Activated T-cell treated with anti-CD3 and anti-CD28 coated beads, Interleukin-2, amount 50 U/mL, for 72 hours (primary cell): ENCODE data around the gene ITGA5. TPM values are rescaled to one million over a fixed set of nuclear protein-coding genes. Genes with fewer than 3 reads are reported as not detected.

Experiments used
- ATAC-seq, 2 donors: fragments of 150-1000 bp; cut with Tn5 transposase; replicated peaks in 1 of 2; 2 replicates each; pipeline ENCODE4 v1.10.0; 2021; ENCODE audit warnings: moderate library complexity in 2 of 2, mild to moderate bottlenecking in 1 of 2
- DNase-seq, 2 donors: peaks; one replicate each; pipeline ENCODE4 v3.0.0; 2021 to 2022; ENCODE audit warnings: mixed read lengths in 1 of 2
- H3K27ac Mint-ChIP-seq: one replicate; pipeline ENCODE4 v1.8.0; 2022; ENCODE audit warnings: mild to moderate bottlenecking, moderate library complexity, mixed read lengths
- H3K27me3 Mint-ChIP-seq: one replicate; pipeline ENCODE4 v1.8.0; 2022; ENCODE audit warnings: low read depth, mixed read lengths
- H3K36me3 Mint-ChIP-seq, 2 donors: one replicate each; pipeline ENCODE4 v1.8.0; 2022; ENCODE audit warnings: mixed read lengths in 2 of 2, mild to moderate bottlenecking in 1 of 2; ENCODE audit not compliant: insufficient read depth in 2 of 2
- H3K4me1 Mint-ChIP-seq: one replicate; pipeline ENCODE4 v1.8.0; 2022; ENCODE audit warnings: low read depth, mixed read lengths
- H3K4me3 Mint-ChIP-seq, 2 donors: one replicate each; pipeline ENCODE4 v1.8.0; 2022; ENCODE audit warnings: mild to moderate bottlenecking in 2 of 2, mixed read lengths in 2 of 2, moderate library complexity in 2 of 2
- H3K9me3 Mint-ChIP-seq, 2 donors: one replicate each; pipeline ENCODE4 v1.8.0; 2022; ENCODE audit warnings: mixed read lengths in 2 of 2
- total RNA-seq, 2 donors: library from RNA; stranded (reverse); gene quantifications; one replicate each; pipeline ENCODE4 v1.2.3, GENCODE V29; 2022

The ITGA5 gene
- total RNA-seq, 2 donors from 2014 or later = 20.6 to 27.4 TPM

GRCh38 chr12:54398218-54398617 is 20.8 kb downstream of the ITGA5 start:
- H3K36me3 Mint-ChIP-seq = peaks cover 11 to 12% of the 10 kb centered on the region in 2 donors
- H3K4me1 Mint-ChIP-seq = peaks cover 19% of the 10 kb centered on the region
- no peaks in the 10 kb centered on the region for H3K27me3 Mint-ChIP-seq
- no peaks in the 10 kb centered on the region for H3K9me3 Mint-ChIP-seq
- ATAC-seq = no peak
- H3K4me3 Mint-ChIP-seq = no peak overlapping the region
- H3K27ac Mint-ChIP-seq = no peak overlapping the region
- no peak for DNase-seq

- Mint-ChIP-seq H3K9me3 (no peaks in the 10 kb centered on the region), H3K4me3 (no peak overlapping the region), H3K27me3 (no peaks in the 10 kb centered on the region), H3K36me3 (peaks cover 11 to 12% of the 10 kb centered on the region in 2 donors), H3K4me1 (peaks cover 26% of the 10 kb centered on the region), H3K27ac (no peak overlapping the region)
- ATAC-seq (peak in 1 of 2 donors; percentile 35), DNase-seq (no peak)
These were observed 21.9 kb downstream of the ITGA5 start for GRCh38 chr12:54397157-54397556.

GRCh38 chr12:54395545-54395944 is 23.5 kb downstream of the ITGA5 start:
- ATAC-seq (no peak), DNase-seq (no peak)
- Mint-ChIP-seq H3K4me1 (peaks cover 36% of the 10 kb centered on the region), H3K27ac (no peak overlapping the region), H3K4me3 (no peak overlapping the region), H3K9me3 (no peaks in the 10 kb centered on the region), H3K36me3 (peaks cover 11 to 14% of the 10 kb centered on the region in 2 donors), H3K27me3 (no peaks in the 10 kb centered on the region)

- Mint-ChIP-seq H3K4me1 (peaks cover 36% of the 10 kb centered on the region), H3K27ac (no peak overlapping the region), H3K9me3 (no peaks in the 10 kb centered on the region), H3K4me3 (no peak overlapping the region), H3K27me3 (no peaks in the 10 kb centered on the region), H3K36me3 (peaks cover 11 to 14% of the 10 kb centered on the region in 2 donors)
- ATAC-seq (no peak), DNase-seq (no peak)
These were observed 24.1 kb downstream of the ITGA5 start for GRCh38 chr12:54394986-54395385.

- ATAC-seq = no peak
- H3K4me1 Mint-ChIP-seq = peaks cover 34% of the 10 kb centered on the region
- no peaks in the 10 kb centered on the region for H3K27me3 Mint-ChIP-seq
- peaks cover 11 to 13% of the 10 kb centered on the region in 2 donors for H3K36me3 Mint-ChIP-seq
- H3K9me3 Mint-ChIP-seq = no peaks in the 10 kb centered on the region
- DNase-seq = peak; percentile 45 to 48
- H3K27ac Mint-ChIP-seq = no peak overlapping the region
- no peak overlapping the region for H3K4me3 Mint-ChIP-seq
These were observed 24.8 kb downstream of the ITGA5 start for GRCh38 chr12:54394281-54394719.

GRCh38 chr12:54393743-54394142 is 25.3 kb downstream of the ITGA5 start:
- H3K4me3 Mint-ChIP-seq = no peak overlapping the region
- H3K4me1 Mint-ChIP-seq = peaks cover 31% of the 10 kb centered on the region
- ATAC-seq (no peak), DNase-seq (no peak)
- H3K27ac Mint-ChIP-seq = no peak overlapping the region
- H3K36me3 Mint-ChIP-seq = peaks cover 9 to 11% of the 10 kb centered on the region in 2 donors
- H3K27me3 Mint-ChIP-seq = no peaks in the 10 kb centered on the region
- no peaks in the 10 kb centered on the region for H3K9me3 Mint-ChIP-seq

GRCh38 chr12:54393207-54393609 is 25.9 kb downstream of the ITGA5 start:
- ATAC-seq (no peak), DNase-seq (no peak)
- H3K36me3 Mint-ChIP-seq = peaks cover 8% of the 10 kb centered on the region in 2 donors
- no peak overlapping the region for H3K4me3 Mint-ChIP-seq
- H3K27ac Mint-ChIP-seq = no peak overlapping the region
- no peaks in the 10 kb centered on the region for H3K27me3 Mint-ChIP-seq
- H3K9me3 Mint-ChIP-seq = no peaks in the 10 kb centered on the region
- peaks cover 31% of the 10 kb centered on the region for H3K4me1 Mint-ChIP-seq

GRCh38 chr12:54392485-54393206 is 26.4 kb downstream of the ITGA5 start:
- Mint-ChIP-seq H3K27me3 (no peaks in the 10 kb centered on the region), H3K36me3 (peaks cover 5% of the 10 kb centered on the region in 2 donors), H3K27ac (no peak overlapping the region), H3K9me3 (no peaks in the 10 kb centered on the region), H3K4me1 (peaks cover 31% of the 10 kb centered on the region), H3K4me3 (peak overlapping the region; percentile 15 to 83)
- ATAC-seq = no peak
- no peak for DNase-seq

- DNase-seq (peak; percentile 80 to 85), ATAC-seq (peak; percentile 89)
- Mint-ChIP-seq H3K36me3 (peaks cover 0 to 2% of the 10 kb centered on the region in 2 donors), H3K27me3 (no peaks in the 10 kb centered on the region), H3K9me3 (no peaks in the 10 kb centered on the region), H3K4me3 (peak overlapping the region; percentile 76 to 83), H3K27ac (no peak overlapping the region), H3K4me1 (peaks cover 36% of the 10 kb centered on the region)
These were observed 28.2 kb downstream of the ITGA5 start for GRCh38 chr12:54390668-54391551.

- Mint-ChIP-seq H3K4me1 (peaks cover 36% of the 10 kb centered on the region), H3K27ac (no peak overlapping the region), H3K27me3 (no peaks in the 10 kb centered on the region), H3K9me3 (no peaks in the 10 kb centered on the region), H3K4me3 (peak overlapping the region; percentile 23), H3K36me3 (peaks cover 0 to 2% of the 10 kb centered on the region in 2 donors)
- ATAC-seq (no peak), DNase-seq (no peak)
These were observed 28.8 kb downstream of the ITGA5 start for GRCh38 chr12:54390176-54390667.

GRCh38 chr12:54389607-54390175 is 29.4 kb downstream of the ITGA5 start:
- DNase-seq (no peak), ATAC-seq (no peak)
- H3K27me3 Mint-ChIP-seq = no peaks in the 10 kb centered on the region
- H3K27ac Mint-ChIP-seq = no peak overlapping the region
- no peaks in the 10 kb centered on the region for H3K9me3 Mint-ChIP-seq
- peaks cover 33% of the 10 kb centered on the region for H3K4me1 Mint-ChIP-seq
- H3K4me3 Mint-ChIP-seq = peak overlapping the region; percentile 0 to 23
- peaks cover 0 to 2% of the 10 kb centered on the region in 2 donors for H3K36me3 Mint-ChIP-seq

GRCh38 chr12:54389134-54389508 is 29.9 kb downstream of the ITGA5 start:
- no peak overlapping the region for H3K27ac Mint-ChIP-seq
- no peak for ATAC-seq
- DNase-seq = no peak
- H3K4me3 Mint-ChIP-seq = no peak overlapping the region
- peaks cover 28% of the 10 kb centered on the region for H3K4me1 Mint-ChIP-seq
- H3K9me3 Mint-ChIP-seq = no peaks in the 10 kb centered on the region
- H3K27me3 Mint-ChIP-seq = no peaks in the 10 kb centered on the region
- peaks cover 0 to 2% of the 10 kb centered on the region in 2 donors for H3K36me3 Mint-ChIP-seq
